Urinary bladder (tissue), 4 donors: ENCODE measurements around the gene HTR3C. TPM values are rescaled to one million over a fixed set of nuclear protein-coding genes. Genes with fewer than 3 reads are reported as not detected.
"Not testable (repeated sequence)": the region's sequence is repeated elsewhere in the genome, so short reads cannot be mapped to it uniquely, and the experiment has no call there.

Source experiments
- DNase-seq: peaks from one replicate; pipeline ENCODE4 v3.0.0-alpha.2; 2015; ENCODE audit errors: extremely low spot score
- H3K27ac ChIP-seq: one replicate; pipeline ENCODE4 v1.5.1; 2013; ENCODE audit warnings: low read depth, mild to moderate bottlenecking, moderate library complexity
- H3K36me3 ChIP-seq: one replicate; pipeline ENCODE4 v1.6.1; 2013; ENCODE audit warnings: mild to moderate bottlenecking, moderate library complexity; ENCODE audit not compliant: insufficient read depth
- H3K4me1 ChIP-seq: one replicate; pipeline ENCODE4 v1.6.1; 2013; ENCODE audit warnings: mild to moderate bottlenecking, moderate library complexity; ENCODE audit not compliant: insufficient read depth
- H3K4me3 ChIP-seq: one replicate; pipeline ENCODE4 v1.5.1; 2013; ENCODE audit warnings: low read depth, low read length
- WGBS: extraction: QIAGEN DNeasy Blood & Tissue Kit; methylation state at CpG from one replicate; pipeline ENCODE4 v1.1.7; 2013; 5-methylcytosine and 5-hydroxymethylcytosine counted together
- polyA plus RNA-seq: library from polyadenylated mRNA; stranded (reverse); fragments of 200-250 nt; gene quantifications from one replicate; pipeline ENCODE4 v1.2.3, GENCODE V29; 2013
- total RNA-seq: library from RNA; depleted of rRNA; stranded (reverse); fragments of >200 nt; gene quantifications from one replicate; pipeline ENCODE4 v1.2.3, GENCODE V29; 2014
- donor health status: healthy with polysubstance abuse.
- donor health status: healthy.

HTR3C gene
- total and polyA plus RNA-seq, 2 donors, result 0.04 TPM; not detected in 1

DNA sequence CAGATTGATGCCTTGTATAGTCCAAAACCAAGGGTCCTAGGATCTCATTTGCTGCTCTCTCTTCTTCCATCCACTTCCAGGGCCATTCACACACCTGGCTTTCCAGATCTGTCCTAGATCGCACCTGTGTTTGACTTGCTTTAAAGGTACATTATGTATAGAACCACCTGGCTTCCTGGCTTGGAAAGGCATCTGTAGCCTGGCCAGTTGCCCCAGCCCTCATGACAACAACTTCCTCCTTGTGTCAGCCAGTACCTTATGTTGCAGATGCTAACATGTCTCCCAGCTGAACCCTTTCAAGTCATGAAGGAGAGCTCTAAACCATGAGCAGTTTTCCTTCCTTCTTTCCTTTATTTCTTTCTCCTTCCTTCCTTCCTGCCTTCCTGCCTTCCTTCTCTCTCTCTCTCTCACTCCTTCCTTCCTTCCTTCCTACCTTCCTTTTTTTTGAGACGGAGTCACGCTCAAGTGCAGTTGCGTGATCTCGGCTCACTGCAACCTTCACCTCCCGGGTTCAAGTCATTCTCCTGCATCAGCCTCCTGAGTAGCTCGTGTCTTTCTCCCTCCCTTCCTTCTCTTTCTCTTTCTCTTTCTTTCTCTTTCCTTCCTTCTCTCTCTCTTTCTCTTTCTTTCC, 2.5 kb upstream of the HTR3C start:
- Histone ChIP-seq H3K4me3 (no peak overlapping the region), H3K4me1 (no peaks in the 10 kb centered on the region), H3K36me3 (no peaks in the 10 kb centered on the region), H3K27ac (no peak overlapping the region)
- no peak for DNase-seq
- WGBS, result 87% methylated on average over 7 of the region's 7 CpGs

DNA sequence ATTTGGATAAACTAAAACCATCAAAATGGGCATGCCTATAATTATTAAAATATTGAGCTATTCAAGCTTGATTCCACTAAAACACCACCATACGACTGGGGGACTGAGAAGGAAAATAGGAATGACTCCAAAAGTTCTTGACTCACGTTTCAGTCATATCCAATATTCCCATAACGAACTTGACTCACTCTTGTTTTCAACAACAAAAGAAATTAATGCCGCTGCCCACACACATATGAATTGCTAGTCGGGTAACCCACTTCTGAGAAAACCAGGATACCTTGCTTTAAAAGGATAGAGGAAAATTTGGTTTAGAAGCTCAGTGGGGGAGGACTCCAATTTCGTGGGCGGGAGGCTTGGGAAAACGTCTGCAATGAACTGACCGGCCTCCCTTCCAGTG, 5.2 kb downstream of the HTR3C start:
- Histone ChIP-seq H3K4me3 (no peak overlapping the region), H3K4me1 (no peaks in the 10 kb centered on the region), H3K36me3 (no peaks in the 10 kb centered on the region), H3K27ac (no peak overlapping the region)
- no peak for DNase-seq
- WGBS, result 52% methylated on average over 9 of the region's 9 CpGs

DNA sequence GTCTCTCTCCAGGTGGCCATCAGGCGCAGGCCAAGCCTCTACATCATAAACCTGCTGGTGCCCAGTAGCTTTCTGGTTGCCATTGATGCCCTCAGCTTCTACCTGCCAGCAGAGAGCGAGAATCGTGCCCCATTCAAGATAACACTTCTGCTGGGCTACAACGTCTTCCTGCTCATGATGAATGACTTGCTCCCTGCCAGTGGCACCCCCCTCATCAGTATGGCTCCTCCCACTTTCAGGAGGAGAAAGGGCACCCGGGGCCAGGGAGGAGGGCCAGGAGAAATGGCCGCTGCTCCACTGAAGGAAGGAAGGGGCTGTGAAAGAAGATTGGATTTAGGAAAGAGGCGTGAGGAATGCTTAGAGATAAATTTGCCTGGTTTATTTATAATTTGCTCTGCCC, 6.6 kb downstream of the HTR3C start:
- DNase-seq, result no peak
- Histone ChIP-seq H3K36me3 (no peaks in the 10 kb centered on the region), H3K4me3 (no peak overlapping the region), H3K4me1 (no peaks in the 10 kb centered on the region), H3K27ac (no peak overlapping the region)
- 52% methylated on average over 7 of the region's 7 CpGs for WGBS

DNA sequence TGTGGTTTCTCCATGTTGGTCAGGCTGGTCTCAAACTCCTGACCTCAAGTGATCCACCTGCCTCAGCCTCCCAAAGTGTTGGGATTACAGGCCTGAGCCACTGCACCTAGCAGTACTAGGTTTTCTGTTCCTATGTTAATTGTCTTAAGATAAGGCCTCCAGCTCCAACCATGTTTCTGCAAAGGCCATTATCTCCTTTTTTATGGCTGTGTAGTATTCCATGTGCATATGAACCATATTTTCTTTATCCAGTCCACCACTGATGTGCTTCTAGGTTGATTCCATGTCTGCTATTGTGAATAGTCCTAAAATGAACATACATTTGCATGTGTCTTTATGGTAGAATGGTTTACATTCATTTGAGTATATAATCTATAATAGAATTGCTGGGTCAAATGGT, 9.8 kb downstream of the HTR3C start:
- DNase-seq, result no peak
- Histone ChIP-seq H3K4me3 (no peak overlapping the region), H3K4me1 (no peaks in the 10 kb centered on the region), H3K27ac (no peak overlapping the region), H3K36me3 (no peaks in the 10 kb centered on the region)

DNA sequence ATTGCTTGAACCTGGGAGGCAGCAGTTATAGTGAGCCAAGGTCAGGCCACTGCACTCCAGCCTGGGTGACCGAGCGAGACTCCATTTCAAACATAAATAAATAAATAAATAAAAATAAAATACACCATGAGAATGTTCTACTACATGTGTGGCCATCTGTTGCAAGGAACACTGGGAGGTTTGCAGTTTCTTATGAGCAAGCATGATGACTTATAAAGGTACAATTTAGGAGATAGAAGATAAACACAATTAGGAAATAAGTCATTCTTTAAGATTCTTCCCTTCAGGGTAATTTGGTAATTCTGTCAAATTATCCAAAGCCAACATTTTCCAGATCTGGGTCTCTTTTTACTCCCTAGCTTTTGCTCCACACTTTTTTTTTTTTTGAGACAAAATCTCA, 13.4 kb downstream of the HTR3C start:
- WGBS, result 80% methylated on average over 2 of the region's 2 CpGs

DNA sequence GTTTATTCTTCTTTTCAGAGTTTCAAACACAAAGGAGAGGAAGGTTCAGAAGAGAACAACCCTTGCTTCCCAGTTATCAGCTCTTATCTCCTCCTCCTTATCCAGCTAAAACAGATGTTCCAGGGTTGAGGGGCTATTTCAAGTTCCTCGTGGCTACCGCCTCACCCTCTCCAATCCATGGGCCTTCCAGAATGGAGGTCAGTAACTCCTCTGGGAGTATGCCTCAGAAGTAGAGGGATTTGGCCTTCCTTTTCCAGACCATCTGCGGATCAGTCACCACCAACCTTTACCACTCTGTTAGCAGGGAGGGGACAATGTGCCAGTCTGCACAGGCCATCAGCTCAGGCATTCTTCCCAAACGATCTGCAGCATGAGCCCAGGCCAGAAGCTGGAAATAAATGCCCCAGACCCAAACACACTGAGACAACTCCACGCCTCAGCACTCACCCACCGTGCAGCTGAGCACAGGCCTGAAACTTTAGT, 14.8 kb downstream of the HTR3C start:
- Histone ChIP-seq H3K4me1 (no peaks in the 10 kb centered on the region), H3K36me3 (no peaks in the 10 kb centered on the region), H3K27ac (no peak overlapping the region), H3K4me3 (no peak overlapping the region)
- no peak for DNase-seq
- WGBS, result 61% methylated on average over 6 of the region's 6 CpGs

More for the DNA sequence above, 13.4 kb downstream of the HTR3C start:
- DNase-seq, result no peak
- no peak overlapping the region for H3K27ac ChIP-seq
- no peaks in the 10 kb centered on the region for H3K36me3 ChIP-seq
- H3K4me3 ChIP-seq, result no peak overlapping the region
- no peaks in the 10 kb centered on the region for H3K4me1 ChIP-seq

DNA sequence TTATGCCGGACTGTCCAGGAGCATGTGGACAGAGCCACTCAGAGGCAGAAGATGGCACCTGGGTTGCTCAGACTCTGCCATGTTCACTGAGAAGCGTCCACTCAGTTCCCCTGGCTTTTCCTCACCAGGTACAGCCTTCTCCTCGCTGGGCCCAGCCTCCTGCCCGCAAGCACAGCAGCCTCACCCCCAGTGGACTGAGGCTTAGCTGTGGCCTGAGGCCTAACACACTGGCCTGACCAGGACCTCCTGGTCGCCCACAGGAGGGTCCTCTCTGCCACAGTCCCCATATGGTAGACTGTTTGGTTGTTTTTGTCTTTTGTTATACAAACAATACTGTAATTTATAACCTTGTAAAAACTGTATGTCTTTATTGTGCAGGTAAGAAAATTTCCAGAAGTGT, 15.5 kb downstream of the HTR3C start:
- H3K27ac ChIP-seq, result no peak overlapping the region
- no peak for DNase-seq
- WGBS, result 89% methylated on average over 5 of the region's 5 CpGs

DNA sequence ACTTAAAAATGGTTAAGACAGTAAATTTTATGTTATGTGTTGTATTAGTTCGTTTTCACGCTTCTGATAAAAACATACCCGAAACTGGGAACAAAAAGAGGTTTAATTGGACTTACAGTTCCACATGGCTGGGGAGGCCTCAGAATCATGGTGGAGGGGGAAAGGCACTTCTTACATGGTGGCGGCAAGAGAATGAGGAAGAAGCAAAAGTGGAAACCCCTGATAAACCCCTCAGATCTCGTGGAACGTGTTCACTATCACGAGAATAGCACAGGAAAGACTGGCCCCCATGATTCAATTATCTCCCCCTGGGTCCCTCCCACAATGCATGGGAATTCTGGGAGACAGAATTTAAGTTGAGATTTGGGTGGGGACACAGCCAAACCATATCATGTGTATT, 18.3 kb downstream of the HTR3C start:
- 90% methylated on average over 7 of the region's 7 CpGs for WGBS
- H3K4me3 ChIP-seq, H3K27ac ChIP-seq, H3K4me1 ChIP-seq, H3K36me3 ChIP-seq, DNase-seq: not testable (repeated sequence)

More for the DNA sequence above, 15.5 kb downstream of the HTR3C start:
- H3K4me3 ChIP-seq, result no peak overlapping the region
- no peaks in the 10 kb centered on the region for H3K4me1 ChIP-seq
- H3K36me3 ChIP-seq, result no peaks in the 10 kb centered on the region

DNA sequence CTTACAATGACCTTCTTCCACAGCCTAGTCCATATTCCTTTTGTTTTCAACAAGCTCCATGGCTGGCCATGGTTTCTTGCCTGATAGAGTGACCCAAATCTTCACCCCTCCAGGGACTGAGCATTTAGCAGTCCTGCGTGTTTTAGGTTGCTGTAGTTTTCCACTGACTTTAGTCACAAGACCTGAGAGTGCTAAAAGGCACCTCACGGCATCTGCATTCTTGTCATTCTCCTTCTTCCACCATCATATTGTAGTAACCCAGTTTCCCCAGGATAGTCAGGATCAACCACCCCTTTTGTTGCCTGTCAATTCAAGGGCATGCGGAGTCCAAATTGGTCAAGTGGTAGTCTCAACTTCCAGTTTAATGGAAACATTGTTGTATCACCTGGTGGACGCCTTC, 20.8 kb downstream of the HTR3C start:
- H3K4me1 ChIP-seq, result no peaks in the 10 kb centered on the region
- 78% methylated on average over 4 of the region's 4 CpGs for WGBS
- H3K27ac ChIP-seq, result no peak overlapping the region
- DNase-seq, result no peak
- no peaks in the 10 kb centered on the region for H3K36me3 ChIP-seq
- no peak overlapping the region for H3K4me3 ChIP-seq

DNA sequence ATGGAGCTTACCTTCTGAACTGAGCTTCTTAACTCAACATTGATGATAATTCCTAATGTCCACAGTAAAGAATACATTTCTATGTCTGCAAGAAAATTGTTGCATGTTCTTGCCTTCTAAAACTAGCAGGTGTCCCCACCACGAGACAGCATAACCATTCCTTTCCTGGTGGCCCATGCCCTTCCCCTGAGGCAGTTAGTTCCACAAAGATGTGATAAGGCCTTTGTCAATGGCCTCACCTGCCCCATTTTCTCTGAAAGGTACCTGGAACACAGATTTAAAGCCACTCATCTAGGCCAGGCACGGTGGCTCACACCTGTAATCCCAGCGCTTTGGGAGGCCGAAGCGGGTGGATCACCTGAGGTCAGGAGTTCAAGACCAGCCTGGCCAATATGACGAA, 23.1 kb downstream of the HTR3C start:
- no peaks in the 10 kb centered on the region for H3K4me1 ChIP-seq
- no peaks in the 10 kb centered on the region for H3K36me3 ChIP-seq
- no peak for DNase-seq
- no peak overlapping the region for H3K4me3 ChIP-seq
- H3K27ac ChIP-seq, result no peak overlapping the region
- WGBS, result 92% methylated on average over 6 of the region's 6 CpGs

DNA sequence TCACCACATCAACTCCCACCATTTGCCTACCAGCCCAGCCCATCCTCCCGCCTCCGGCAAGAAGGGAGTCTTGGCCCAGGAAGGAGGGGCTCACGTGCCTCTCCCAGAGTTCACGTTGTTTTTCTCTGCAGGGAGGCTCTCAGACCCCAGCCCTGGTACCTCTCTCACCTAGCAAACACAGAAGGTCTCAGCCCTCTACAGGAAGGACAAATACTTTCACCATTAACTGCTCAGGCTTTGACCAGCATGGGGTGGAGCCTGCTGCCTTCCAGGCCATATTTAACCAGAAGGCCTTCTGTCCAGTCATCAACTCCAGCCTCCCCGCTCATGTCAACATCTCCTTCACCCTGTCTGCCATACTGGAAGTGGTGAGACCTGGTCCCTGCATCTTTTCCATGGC, 25.0 kb downstream of the HTR3C start:
- DNase-seq, result no peak
- no peak overlapping the region for H3K4me3 ChIP-seq
- 62% methylated on average over 5 of the region's 5 CpGs for WGBS
- no peaks in the 10 kb centered on the region for H3K36me3 ChIP-seq
- H3K27ac ChIP-seq, result no peak overlapping the region
- no peaks in the 10 kb centered on the region for H3K4me1 ChIP-seq

DNA sequence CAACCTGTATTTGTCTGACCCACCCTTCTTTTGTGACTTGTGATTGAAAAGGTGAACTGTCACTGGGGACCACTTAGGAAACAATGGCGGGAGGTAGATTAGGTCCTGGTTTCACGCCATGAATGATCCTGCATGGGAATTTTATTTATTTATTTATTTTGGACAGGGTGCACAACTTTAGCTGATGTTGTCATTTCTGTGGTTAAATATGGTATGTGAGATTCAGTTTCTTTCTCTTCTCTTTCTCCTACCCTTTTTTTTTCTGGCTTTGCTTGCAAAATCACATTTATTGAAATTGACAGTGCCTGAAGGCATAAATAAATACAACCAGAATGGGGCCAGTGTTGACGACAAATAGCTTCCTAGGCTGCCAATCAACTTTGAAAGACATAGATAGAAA, 26.0 kb downstream of the HTR3C start:
- Histone ChIP-seq H3K4me1 (no peaks in the 10 kb centered on the region), H3K36me3 (no peaks in the 10 kb centered on the region), H3K27ac (no peak overlapping the region), H3K4me3 (no peak overlapping the region)
- no peak for DNase-seq
- 91% methylated on average over 3 of the region's 3 CpGs for WGBS

DNA sequence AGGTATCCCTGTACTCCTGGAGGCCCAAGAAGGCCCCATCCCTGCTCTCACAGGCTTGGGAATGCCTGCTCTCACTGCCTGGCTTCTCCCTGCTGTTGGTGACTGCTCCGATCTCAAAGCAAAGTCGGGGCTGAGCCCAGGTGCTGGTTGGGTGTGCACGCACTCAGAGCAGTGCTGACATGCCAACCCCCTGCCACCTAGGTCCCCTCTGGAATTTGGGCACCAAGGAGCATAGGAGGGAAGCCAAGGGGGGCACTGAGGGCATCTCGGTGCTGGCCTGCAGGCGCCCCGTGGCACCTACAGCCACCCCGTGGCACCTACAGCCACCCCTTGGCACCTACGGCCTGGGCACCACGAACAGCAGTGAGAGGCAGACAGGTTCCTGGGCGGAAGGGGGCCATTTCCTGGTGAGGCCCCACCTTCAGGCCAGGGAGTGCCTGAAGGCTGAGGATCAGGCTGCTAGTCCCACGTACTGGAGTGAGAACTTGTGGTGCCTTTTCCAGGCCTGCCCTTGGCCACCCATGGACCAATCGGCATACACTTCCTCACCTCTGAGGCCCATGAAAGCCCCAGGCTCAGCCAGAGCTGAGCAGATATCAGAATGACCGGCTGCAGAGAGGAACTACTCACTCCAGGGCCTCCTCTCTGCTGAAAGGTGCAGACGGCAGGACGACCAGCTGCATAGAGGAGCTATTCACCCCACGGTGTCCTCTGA, 28.4 kb downstream of the HTR3C start:
- Histone ChIP-seq H3K4me1 (no peaks in the 10 kb centered on the region), H3K4me3 (no peak overlapping the region), H3K36me3 (no peaks in the 10 kb centered on the region), H3K27ac (no peak overlapping the region)
- WGBS, result 83% methylated on average over 16 of the region's 16 CpGs
- no peak for DNase-seq

DNA sequence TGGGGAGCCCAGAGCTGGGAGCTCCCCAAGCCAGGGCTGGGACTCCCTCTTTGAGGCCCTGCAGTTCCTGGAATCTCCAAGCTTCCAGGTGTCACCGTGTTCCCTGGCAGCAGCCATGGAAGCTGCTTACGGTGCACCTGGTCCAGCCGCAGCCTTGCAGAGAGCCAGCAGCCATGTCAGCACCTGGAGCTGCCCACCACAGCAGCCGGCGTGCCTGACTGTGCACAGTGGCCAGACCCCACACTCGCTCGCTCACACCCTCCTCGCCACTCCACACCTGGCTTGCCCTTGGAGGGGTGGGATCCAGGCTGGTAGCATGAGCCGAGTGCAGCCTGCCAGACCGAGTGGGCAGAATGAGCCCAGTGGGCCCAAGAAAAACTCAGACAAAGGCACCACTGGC, 29.2 kb downstream of the HTR3C start:
- Histone ChIP-seq H3K36me3 (no peaks in the 10 kb centered on the region), H3K4me3 (no peak overlapping the region), H3K4me1 (no peaks in the 10 kb centered on the region), H3K27ac (no peak overlapping the region)
- 91% methylated on average over 10 of the region's 10 CpGs for WGBS
- no peak for DNase-seq
